HS-27A (cell line): ENCODE data around the gene ZDBF2.
"Not testable (repeated sequence)": the region's sequence is repeated elsewhere in the genome, so short reads cannot be mapped to it uniquely, and the experiment has no call there.

Experiments used
- DNase-seq: peaks from one replicate; pipeline ENCODE4 v3.0.0-alpha.2; 2012; ENCODE audit warnings: low read depth, missing footprints

Gene ZDBF2

DNA sequence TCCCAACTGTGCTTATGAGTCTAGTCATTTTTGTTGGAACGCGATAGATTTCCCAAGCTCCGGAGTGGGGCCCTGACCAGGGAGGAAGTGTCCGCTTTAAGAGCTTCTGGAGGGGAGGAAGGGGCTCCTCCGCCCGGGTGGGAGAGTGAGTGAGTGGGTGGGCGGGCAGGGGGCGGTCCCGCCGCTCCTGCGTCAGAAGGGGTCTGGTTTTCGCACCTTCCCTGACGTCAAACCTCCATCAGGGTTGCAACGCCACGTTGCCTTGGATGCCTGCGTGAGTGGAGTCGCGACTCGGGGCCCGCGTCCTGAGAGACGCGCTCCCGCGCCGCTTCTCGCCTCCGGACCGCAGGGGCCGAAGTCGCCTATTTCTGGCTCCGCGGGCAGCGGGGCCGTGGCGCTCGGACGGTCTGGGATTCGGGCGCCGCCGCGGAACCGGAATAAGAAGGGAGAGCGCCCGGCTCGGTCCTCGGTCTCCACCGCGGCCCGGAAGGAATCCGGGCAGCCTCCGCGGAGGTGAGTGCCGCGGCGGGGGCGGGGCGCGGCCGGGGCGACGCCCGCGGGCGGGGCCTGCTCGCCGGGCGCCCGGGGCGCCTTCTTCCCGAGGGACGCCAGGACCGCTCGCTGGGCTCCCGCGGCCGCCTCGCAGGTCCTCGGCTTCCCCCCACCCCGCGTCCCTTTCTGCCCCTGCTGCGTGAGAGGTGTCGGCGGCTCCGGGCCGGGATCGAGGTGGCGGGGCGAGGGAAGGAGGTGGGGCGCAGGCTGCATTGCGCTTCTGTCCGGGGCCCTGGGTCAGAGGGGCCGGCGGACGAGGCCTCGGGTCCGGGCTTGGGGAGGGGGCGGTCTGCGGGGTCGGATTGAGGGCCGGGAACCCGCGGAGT lies at the start of gene ZDBF2:
Gene ZDBF2, plus strand, starts transcription at position 230 of the 878 bp plus-strand sequence. CDS start 7,187 bp downstream, outside the sequence.
- DNase-seq = no peak

GRCh38 chr2:206225435-206226232 lies 48.8 kb upstream of the ZDBF2 start:
- no peak for DNase-seq

GRCh38 chr2:206228636-206229035 lies 45.8 kb upstream of the ZDBF2 start:
- DNase-seq = not testable (repeated sequence)

GRCh38 chr2:206229642-206230041 lies 44.8 kb upstream of the ZDBF2 start:
- DNase-seq = no peak

GRCh38 chr2:206230060-206230762 lies 44.3 kb upstream of the ZDBF2 start:
- no peak for DNase-seq

DNA sequence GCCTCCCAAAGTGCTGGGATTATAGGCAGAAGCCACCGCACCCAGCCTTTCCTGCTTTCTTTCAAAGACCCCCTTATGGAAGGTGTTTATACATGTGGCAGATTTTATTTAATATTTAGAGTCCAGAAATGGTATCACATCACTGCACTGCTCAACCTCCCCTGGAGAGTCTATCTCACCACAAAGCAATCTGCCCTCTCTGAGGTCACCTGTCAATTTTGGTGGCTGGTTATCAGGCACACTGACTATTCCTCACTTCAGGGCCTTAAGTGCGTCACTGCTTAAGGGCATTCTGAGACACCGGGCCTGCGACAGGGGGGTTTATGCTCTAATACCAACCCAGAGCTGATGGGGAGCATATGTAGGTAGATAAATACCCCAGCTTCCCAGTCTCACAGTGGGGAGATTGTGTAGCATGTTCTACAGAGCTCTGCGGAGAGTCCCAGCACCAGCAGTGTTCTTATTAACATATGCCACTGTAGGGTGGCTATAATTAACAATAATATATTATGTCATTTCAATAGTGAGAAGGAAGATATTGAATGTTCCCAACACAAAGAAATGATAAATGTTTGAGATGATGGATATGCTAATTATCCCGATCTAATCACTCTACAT lies 42.7 kb upstream of the ZDBF2 start:
- DNase-seq = no peak

GRCh38 chr2:206232287-206233035 lies 42.0 kb upstream of the ZDBF2 start:
- no peak for DNase-seq

DNA sequence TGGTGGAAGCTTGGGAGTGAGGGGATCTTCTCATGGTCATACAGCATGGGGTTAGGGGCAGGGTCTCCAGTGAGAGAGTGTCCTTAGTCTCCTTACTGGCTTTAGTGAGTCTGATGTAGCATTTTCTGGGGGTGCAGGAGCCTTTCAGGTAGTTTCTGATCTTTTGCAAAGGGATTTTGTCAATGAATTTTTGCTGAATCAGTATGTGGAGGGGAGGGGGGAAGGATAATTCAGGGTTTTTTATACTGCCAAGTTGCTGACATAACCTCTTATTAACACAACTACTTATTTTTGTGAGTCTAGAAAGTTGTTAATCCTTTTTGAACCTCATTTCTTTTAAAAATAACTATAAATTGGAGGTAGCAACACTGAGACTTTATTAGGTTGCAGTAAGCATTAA lies 35.3 kb upstream of the ZDBF2 start:
- no peak for DNase-seq

- no peak for DNase-seq
Measured at GRCh38 chr2:206240327-206240726, 34.1 kb upstream of the ZDBF2 start.

GRCh38 chr2:206241736-206242135 lies 32.7 kb upstream of the ZDBF2 start:
- no peak for DNase-seq

- no peak for DNase-seq
Measured at GRCh38 chr2:206245265-206245672, 29.2 kb upstream of the ZDBF2 start.

GRCh38 chr2:206250041-206250897 lies 24.2 kb upstream of the ZDBF2 start:
- DNase-seq = no peak

DNA sequence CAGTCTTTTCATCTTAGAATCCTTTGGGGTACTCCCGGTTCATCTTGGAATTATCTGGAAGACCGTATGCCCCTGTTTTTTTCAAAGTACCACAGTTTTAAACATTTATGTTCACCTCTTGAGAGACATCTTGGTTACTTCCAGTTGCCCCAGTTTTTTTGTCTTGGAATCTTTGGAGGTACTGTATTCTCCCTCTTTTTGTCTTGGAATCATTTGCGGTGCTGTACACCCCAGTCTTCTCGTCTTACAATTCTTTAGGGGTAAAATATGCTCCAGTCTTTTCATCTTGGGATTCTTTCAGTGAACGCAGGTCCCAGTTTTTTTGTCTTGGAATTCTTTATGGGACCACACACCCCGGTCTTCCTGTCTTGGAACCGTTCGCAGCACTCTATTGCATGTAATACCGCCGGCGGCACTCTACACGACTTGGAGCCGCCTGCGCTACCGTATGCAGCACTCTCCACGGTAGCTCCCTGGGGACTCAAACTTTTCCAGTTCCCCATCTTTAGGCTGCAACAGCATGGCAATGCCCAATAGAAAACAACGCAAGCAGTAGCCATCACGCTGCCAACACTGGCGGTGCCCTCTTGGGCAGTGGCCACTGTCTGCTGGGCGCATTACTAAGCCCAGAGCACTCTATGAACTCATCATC lies 21.2 kb upstream of the ZDBF2 start:
- no peak for DNase-seq

DNA sequence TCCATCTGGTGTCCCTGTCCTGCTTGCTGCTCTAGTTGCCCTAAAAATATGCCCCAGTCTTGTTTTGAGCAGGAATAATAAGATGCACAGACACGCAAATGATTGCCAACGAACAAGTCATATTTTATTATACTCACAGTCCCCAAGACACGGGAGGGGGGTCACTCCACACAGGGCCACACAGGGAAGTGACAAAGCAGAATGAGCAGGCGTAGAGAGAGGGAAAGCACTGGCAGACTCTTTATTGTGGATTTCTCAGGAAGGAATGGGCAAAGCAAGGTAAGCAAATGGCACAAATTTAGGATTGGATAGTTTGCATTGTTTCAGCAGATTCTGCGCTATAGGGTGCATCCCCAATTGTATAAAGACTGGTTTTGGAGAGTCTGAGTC lies 20.7 kb upstream of the ZDBF2 start:
- DNase-seq = no peak

- no peak for DNase-seq
Measured at GRCh38 chr2:206255003-206255402, 19.5 kb upstream of the ZDBF2 start.

DNA sequence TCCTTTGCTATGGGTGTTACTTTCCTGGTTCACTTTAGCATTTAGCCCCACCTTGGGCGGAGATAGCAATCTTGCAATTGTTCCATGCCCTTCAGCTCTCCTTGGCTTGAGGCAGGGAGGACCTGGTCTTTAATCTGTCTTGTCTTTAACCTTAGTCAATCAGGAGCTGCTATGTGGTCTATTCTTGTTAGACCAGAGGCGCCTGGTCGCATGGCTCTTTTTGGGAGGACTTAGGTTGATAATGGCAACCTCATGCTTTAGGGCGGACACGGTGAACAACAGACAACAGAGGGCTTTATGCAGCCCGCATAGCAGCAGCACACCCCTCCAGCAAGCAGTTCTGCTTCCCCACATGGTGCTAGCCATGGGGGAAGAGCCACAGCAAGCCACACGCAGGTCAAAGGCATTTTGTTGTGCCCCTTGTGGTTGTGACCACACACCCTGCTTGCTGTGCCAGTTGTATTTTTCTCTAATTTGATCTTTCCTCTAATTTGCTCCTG lies 17.7 kb upstream of the ZDBF2 start:
- DNase-seq = no peak

- no peak for DNase-seq
Measured at GRCh38 chr2:206257350-206257749, 17.1 kb upstream of the ZDBF2 start.

DNA sequence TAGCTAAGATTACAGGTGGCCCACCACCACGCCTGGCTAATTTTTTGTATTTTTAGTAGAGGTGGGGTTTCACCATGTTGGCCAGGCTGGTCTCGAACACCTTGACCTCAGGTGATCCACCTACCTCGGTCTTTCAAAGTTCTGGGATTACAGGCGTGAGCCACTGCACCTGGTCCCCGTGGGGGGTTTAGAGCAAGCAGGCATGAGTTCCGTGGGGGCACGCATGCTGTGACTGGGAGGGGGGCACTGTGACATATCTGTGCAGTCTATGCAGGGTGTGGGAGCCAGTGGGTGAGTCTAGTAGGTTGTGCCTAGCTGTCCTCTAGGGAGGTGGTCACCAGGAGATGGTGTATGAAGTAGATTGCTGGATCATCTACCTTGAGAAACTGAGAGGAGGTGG lies 16.6 kb upstream of the ZDBF2 start:
- DNase-seq = no peak

GRCh38 chr2:206258615-206259014 lies 15.8 kb upstream of the ZDBF2 start:
- DNase-seq = not testable (repeated sequence)
